H1 (cell line): ENCODE data around the gene GSTT4. TPM values are rescaled to one million over a fixed set of nuclear protein-coding genes. Genes with fewer than 3 reads are reported as not detected.

Experiments
- CTCF ChIA-PET: fragments of 300-600 bp; sonication (Branson Sonifier 250); formaldehyde crosslinking; loops from one replicate; lab custom pipeline; 2021; ENCODE audit not compliant: partially characterized antibody; lab: Charles Lee
- POLR2A ChIA-PET: fragments of 300-600 bp; sonication (Branson Sonifier 250); formaldehyde crosslinking; loops from one replicate; lab custom pipeline; 2021; ENCODE audit warnings: inconsistent platforms; ENCODE audit not compliant: partially characterized antibody; lab: Charles Lee
- DNase-seq, 2 experiments: peaks; one replicate each; pipeline versions ENCODE4 v3.0.0 to v3.0.0-alpha.2; 2010 to 2022; ENCODE audit warnings: low spot score in 2 of 2, low read depth in 1 of 2, mixed read lengths in 1 of 2
- FAIRE-seq: peaks from 2 replicates; lab custom pipeline; 2011; peaks lifted over from hg19 to GRCh38; lab: Jason Lieb, UNC
- H2AFZ ChIP-seq: 2 replicates; pipeline ENCODE4 v1.8.1; 2012; ENCODE audit warnings: low read length, inconsistent platforms
- H2AK5ac ChIP-seq: 2 replicates; pipeline ENCODE4 v1.6.1; 2013; ENCODE audit warnings: low read depth, low read length
- H2BK120ac ChIP-seq: replicated peaks from 2 replicates; pipeline ENCODE3; 2013; ENCODE audit warnings: low read depth, low read length, inconsistent platforms
- H2BK12ac ChIP-seq: 2 replicates; pipeline ENCODE4 v1.6.1; 2013; ENCODE audit warnings: low read depth, low read length
- H2BK15ac ChIP-seq: 2 replicates; pipeline ENCODE4 v1.6.1; 2013; ENCODE audit warnings: low read length
- H2BK20ac ChIP-seq: 2 replicates; pipeline ENCODE4 v1.6.1; 2013; ENCODE audit warnings: low read length
- H2BK5ac ChIP-seq: 2 replicates; pipeline ENCODE4 v1.6.1; 2013; ENCODE audit warnings: low read depth, low read length
- H3K14ac ChIP-seq: 2 replicates; pipeline ENCODE4 v1.6.1; 2013; ENCODE audit warnings: inconsistent platforms; ENCODE audit not compliant: insufficient read length
- H3K18ac ChIP-seq: 2 replicates; pipeline ENCODE4 v1.6.1; 2013; ENCODE audit warnings: low read length; ENCODE audit errors: extremely low read depth
- H3K23ac ChIP-seq: 2 replicates; pipeline ENCODE4 v1.6.1; 2013; ENCODE audit warnings: inconsistent platforms; ENCODE audit not compliant: insufficient read length
- H3K23me2 ChIP-seq: 2 replicates; pipeline ENCODE4 v1.6.1; 2013; ENCODE audit warnings: low read depth, low read length
- H3K27ac ChIP-seq: 2 replicates; pipeline ENCODE4 v1.6.1; 2011; ENCODE audit warnings: low read depth, low read length, inconsistent platforms
- H3K27me3 ChIP-seq, 4 experiments: replicated peaks in 1 of 4; 1 replicate in 1 of 4; 2 replicates in 3 of 4; pipeline versions ENCODE4 v1.6.1 to v1.8.1; 2011 to 2013; ENCODE audit warnings: low read length in 3 of 4, mild to moderate bottlenecking in 3 of 4, inconsistent platforms in 2 of 4, mixed read lengths in 2 of 4, moderate library complexity in 1 of 4; ENCODE audit not compliant: control insufficient read depth in 3 of 4, insufficient read depth in 3 of 4; ENCODE audit errors: extremely low read depth in 1 of 4
- H3K36me3 ChIP-seq, 4 experiments: 2 replicates each; pipeline versions ENCODE4 v1.6.1 to v1.8.1; 2011 to 2013; ENCODE audit warnings: mild to moderate bottlenecking in 4 of 4, low read length in 3 of 4, moderate library complexity in 2 of 4, control low read depth in 1 of 4, inconsistent platforms in 1 of 4; ENCODE audit not compliant: insufficient read depth in 4 of 4, control insufficient read depth in 2 of 4
- H3K4ac ChIP-seq: replicated peaks from 2 replicates; pipeline ENCODE3; 2013; ENCODE audit warnings: low read length, low read depth, mixed read lengths, inconsistent platforms; ENCODE audit not compliant: insufficient read length
- H3K4me1 ChIP-seq, 4 experiments: replicated peaks in 1 of 4; 1 replicate in 1 of 4; 2 replicates in 3 of 4; pipeline versions ENCODE4 v1.6.1 to v1.8.1; 2011 to 2013; ENCODE audit warnings: low read length in 3 of 4, inconsistent platforms in 2 of 4, mixed read lengths in 1 of 4; ENCODE audit not compliant: insufficient read depth in 4 of 4, control insufficient read depth in 3 of 4
- H3K4me2 ChIP-seq, 2 experiments: 2 replicates each; pipeline versions ENCODE4 v1.6.1 to v1.8.1; 2011 to 2013; ENCODE audit warnings: low read depth in 2 of 2, low read length in 2 of 2, control low read depth in 1 of 2, inconsistent platforms in 1 of 2, mild to moderate bottlenecking in 1 of 2; ENCODE audit not compliant: insufficient read depth in 1 of 2
- H3K4me3 ChIP-seq, 4 experiments: fragments of 200-600, 300-600 bp in 1 of 4; sonication (generic), shearing (Covaris generic), sonication (Bioruptor Twin) in 1 of 4; 2 replicates each; pipeline versions ENCODE4 v1.5.1 to v1.8.1; 2011 to 2016; ENCODE audit warnings: low read length in 4 of 4, low read depth in 3 of 4, control low read depth in 2 of 4, inconsistent platforms in 2 of 4, mild to moderate bottlenecking in 2 of 4, mixed read lengths in 1 of 4, moderate library complexity in 1 of 4; ENCODE audit not compliant: insufficient read depth in 2 of 4; ENCODE audit errors: extremely low read depth in 1 of 4
- H3K56ac ChIP-seq: replicated peaks from 2 replicates; pipeline ENCODE3; 2013; ENCODE audit warnings: low read depth, mild to moderate bottlenecking, mixed read lengths, low read length, inconsistent platforms; ENCODE audit not compliant: insufficient read length
- H3K79me1 ChIP-seq: 2 replicates; pipeline ENCODE4 v1.6.1; 2013; ENCODE audit warnings: low read depth, low read length, control low read depth
- H3K79me2 ChIP-seq, 2 experiments: 2 replicates each; pipeline versions ENCODE4 v1.6.1 to v1.8.1; 2012 to 2013; ENCODE audit warnings: low read length in 2 of 2, mild to moderate bottlenecking in 2 of 2, inconsistent platforms in 1 of 2; ENCODE audit not compliant: insufficient read depth in 2 of 2, control insufficient read depth in 1 of 2
- H3K9ac ChIP-seq, 4 experiments: replicated peaks in 1 of 4; 1 replicate in 1 of 4; 2 replicates in 3 of 4; pipeline versions ENCODE4 v1.6.1 to v1.8.1; 2011 to 2013; ENCODE audit warnings: low read depth in 3 of 4, low read length in 3 of 4, control low read depth in 2 of 4, mild to moderate bottlenecking in 2 of 4, moderate library complexity in 2 of 4, inconsistent platforms in 1 of 4; ENCODE audit errors: extremely low read depth in 1 of 4
- H3K9me3 ChIP-seq, 2 experiments: 2 replicates each; pipeline versions ENCODE4 v1.6.1 to v1.8.1; 2012 to 2013; ENCODE audit warnings: mild to moderate bottlenecking in 2 of 2, moderate library complexity in 2 of 2, control low read depth in 1 of 2, inconsistent platforms in 1 of 2, low read depth in 1 of 2, low read length in 1 of 2, mixed read lengths in 1 of 2; ENCODE audit not compliant: insufficient read depth in 2 of 2
- H4K20me1 ChIP-seq, 2 experiments: replicated peaks in 1 of 2; 2 replicates each; pipeline versions ENCODE3 to v1.8.1; 2011 to 2013; ENCODE audit warnings: inconsistent platforms in 2 of 2, low read length in 2 of 2, mild to moderate bottlenecking in 1 of 2; ENCODE audit not compliant: insufficient read depth in 2 of 2, control insufficient read depth in 1 of 2
- H4K5ac ChIP-seq: 2 replicates; pipeline ENCODE4 v1.6.1; 2013; ENCODE audit warnings: low read length, low read depth, mixed read lengths, inconsistent platforms; ENCODE audit not compliant: insufficient read length
- H4K8ac ChIP-seq: 2 replicates; pipeline ENCODE4 v1.8.0; 2013; ENCODE audit warnings: mild to moderate bottlenecking, moderate library complexity, low read length, inconsistent platforms; ENCODE audit not compliant: insufficient read depth; ENCODE audit errors: extremely low read depth
- H4K91ac ChIP-seq: replicated peaks from 2 replicates; pipeline ENCODE3; 2013; ENCODE audit warnings: low read length, mixed read lengths, inconsistent platforms; ENCODE audit not compliant: insufficient read length
- WGBS, 2 experiments: shearing (Covaris generic) in 1 of 2; methylation state at CpG; one replicate each; pipeline versions ENCODE4 v1.1.6 to v1.1.7; 2013 to 2015; ENCODE audit warnings: low lambda C conversion rate in 2 of 2, mixed read lengths in 2 of 2, inconsistent platforms in 1 of 2, low coverage in 1 of 2, missing lambda C conversion rate in 1 of 2; ENCODE audit not compliant: insufficient replicate concordance in 2 of 2, insufficient coverage in 1 of 2, insufficient read length in 1 of 2; ENCODE audit errors: extremely low coverage in 1 of 2, missing lambda C conversion rate in 1 of 2; 5-methylcytosine and 5-hydroxymethylcytosine counted together
- polyA plus RNA-seq, 7 experiments: library from polyadenylated mRNA; depleted of rRNA in 3 of 7; stranded (reverse) in 5 of 7; unstranded in 2 of 7; fragments of >200 nt in 5 of 7; fragments of 200-250 nt in 2 of 7; gene quantifications; 1 replicate in 5 of 7; 2 replicates in 1 of 7; 4 replicates in 1 of 7; pipeline versions ENCODE4 v1.2.1 to v1.2.3, GENCODE V29; 2011 to 2013; ENCODE audit warnings: missing spikeins in 2 of 7, mixed read lengths in 2 of 7
- total RNA-seq: library from RNA; stranded (reverse); fragmentation: NEBNext Ultra II Directional; extraction: Animal tissue kit (Norgen Biotek cat#: 25700); gene quantifications from 2 replicates; pipeline ENCODE4 v1.2.1, GENCODE V29; 2021

Gene GSTT4
- total and polyA plus RNA-seq, 2 of the 8 experiments (the other 6 are each of a cell fraction or from before 2014, with no cell fraction given) = 0.14 TPM; not detected in 1

- H3K4me2 ChIP-seq = no peak overlapping the region
- H2BK5ac ChIP-seq = no peak overlapping the region
- FAIRE-seq (no peak), DNase-seq (no peak)
- H3K79me1 ChIP-seq = peaks cover 14% of the 10 kb centered on the region
- H2BK15ac ChIP-seq = no peak overlapping the region
- 89% methylated on average over 2 of the region's 2 CpGs; no CpG with 5 or more reads in 1 of the 2 experiments for WGBS, 2 experiments
- ChIA-PET CTCF (interaction anchor here (1.4 kb wide), 1 partner anchor 131 kb away, joined by 4 read pairs; no protein-coding TSS in a partner anchor), POLR2A (interaction anchor here (1.2 kb wide), 1 partner anchor 22 kb away, joined by 3 read pairs; no protein-coding TSS in a partner anchor)
- no peak overlapping the region for H3K4me3 ChIP-seq
- H3K27ac ChIP-seq = no peak overlapping the region
- no peak overlapping the region for H4K5ac ChIP-seq
- no peak overlapping the region for H3K23ac ChIP-seq
- no peak overlapping the region for H3K4ac ChIP-seq
- peaks cover 0 to 1% of the 10 kb centered on the region in 2 experiments for H4K20me1 ChIP-seq
- no peak overlapping the region for H3K14ac ChIP-seq
- no peaks in the 10 kb centered on the region; a peak in 1 of 7 replicates for H3K4me1 ChIP-seq
- no peak overlapping the region for H3K18ac ChIP-seq
- peaks cover 0 to 79% of the 10 kb centered on the region in 2 experiments; a peak in 2 of 4 replicates for H3K79me2 ChIP-seq
- H3K9me3 ChIP-seq = no peaks in the 10 kb centered on the region
- no peaks in the 10 kb centered on the region for H3K23me2 ChIP-seq
- H3K56ac ChIP-seq = no peak overlapping the region
- H3K9ac ChIP-seq = no peak overlapping the region
- H3K36me3 ChIP-seq = no peaks in the 10 kb centered on the region
- H2BK12ac ChIP-seq = no peak overlapping the region
- no peak overlapping the region for H2BK120ac ChIP-seq
- no peak overlapping the region for H2AK5ac ChIP-seq
- no peak overlapping the region for H2AFZ ChIP-seq
- no peaks in the 10 kb centered on the region for H3K27me3 ChIP-seq
- no peak overlapping the region for H4K8ac ChIP-seq
- H2BK20ac ChIP-seq = no peak overlapping the region
- no peak overlapping the region for H4K91ac ChIP-seq
These were observed 20.8 kb upstream of the GSTT4 start for GRCh38 chr22:24026056-24026455.
